Measurements from ENCODE around the gene SPATA18.

SPATA18 gene

GRCh38 chr4:52051213-52051614 lies at the start of gene SPATA18:
SPATA18 (plus strand) TSS chr4:52051304; CDS start chr4:52051705, 401 bp downstream.
- DNase-seq: no peak

GRCh38 chr4:52001616-52002015 lies 49.5 kb upstream of the SPATA18 start:
- DNase-seq: no peak

GRCh38 chr4:52004414-52004813 lies 46.7 kb upstream of the SPATA18 start:
- no peak for DNase-seq

GRCh38 chr4:52005604-52006273 lies 45.4 kb upstream of the SPATA18 start:
- DNase-seq: no peak

GRCh38 chr4:52006887-52007286 lies 44.2 kb upstream of the SPATA18 start:
- no peak for DNase-seq

- no peak for DNase-seq
Observed at GRCh38 chr4:52010986-52011385, 40.1 kb upstream of the SPATA18 start.

- DNase-seq: no peak
Observed at GRCh38 chr4:52012651-52013050, 38.5 kb upstream of the SPATA18 start.

- DNase-seq: no peak
Observed at GRCh38 chr4:52014903-52015302, 36.2 kb upstream of the SPATA18 start.

- DNase-seq: no peak
Observed at GRCh38 chr4:52015366-52015765, 35.7 kb upstream of the SPATA18 start.

GRCh38 chr4:52016981-52017380 lies 34.1 kb upstream of the SPATA18 start:
- no peak for DNase-seq

GRCh38 chr4:52017814-52018213 lies 33.3 kb upstream of the SPATA18 start:
- no peak for DNase-seq

GRCh38 chr4:52019936-52020657 lies 31.0 kb upstream of the SPATA18 start, which contains the start of gene LRRC66:
LRRC66 (minus strand) TSS chr4:52020363; CDS start chr4:52017613, 2,750 bp downstream.
- no peak for DNase-seq

GRCh38 chr4:52028970-52029369 lies 22.1 kb upstream of the SPATA18 start:
- DNase-seq: no peak

- DNase-seq: no peak
Observed at GRCh38 chr4:52032005-52032404, 19.1 kb upstream of the SPATA18 start.

GRCh38 chr4:52035190-52035589 lies 15.9 kb upstream of the SPATA18 start:
- no peak for DNase-seq

- DNase-seq: no peak
Observed at GRCh38 chr4:52036886-52037530, 14.1 kb upstream of the SPATA18 start.

GRCh38 chr4:52037689-52038102 lies 13.4 kb upstream of the SPATA18 start:
- no peak for DNase-seq

- DNase-seq: peak; percentile 90
Observed at GRCh38 chr4:52038103-52038912, 12.8 kb upstream of the SPATA18 start, which contains the start of gene SGCB. SGCB (minus strand) TSS chr4:52038299; CDS start chr4:52038259, 40 bp downstream.

GRCh38 chr4:52045028-52045427 lies 6.1 kb upstream of the SPATA18 start:
- DNase-seq: no peak

GRCh38 chr4:52049266-52049665 lies 1.8 kb upstream of the SPATA18 start:
- no peak for DNase-seq

- DNase-seq: peak; percentile 58
Observed at GRCh38 chr4:52051615-52052474, 741 bp downstream of the SPATA18 start.

GRCh38 chr4:52052475-52052780 lies 1.3 kb downstream of the SPATA18 start:
- no peak for DNase-seq

Measured in activated CD8-positive, alpha-beta memory T cell treated with anti-CD3 and anti-CD28 coated beads for 24 hours (primary cell).